GM19467 (cell line): Measurements from ENCODE around the gene GPR132.
A peak's percentile ranks its signal among the peaks of the same experiment; 100 is the strongest.
"Not testable (repeated sequence)": the region's sequence is repeated elsewhere in the genome, so short reads cannot be mapped to it uniquely, and the experiment has no call there.

ENCODE experiments used
- ATAC-seq: cut with Tn5 transposase; IDR thresholded peaks from one replicate; pipeline ENCODE4 v1.9.1; 2021; ENCODE audit warnings: mild to moderate bottlenecking, moderate library complexity; ENCODE audit not compliant: unreplicated experiment

Gene GPR132

DNA sequence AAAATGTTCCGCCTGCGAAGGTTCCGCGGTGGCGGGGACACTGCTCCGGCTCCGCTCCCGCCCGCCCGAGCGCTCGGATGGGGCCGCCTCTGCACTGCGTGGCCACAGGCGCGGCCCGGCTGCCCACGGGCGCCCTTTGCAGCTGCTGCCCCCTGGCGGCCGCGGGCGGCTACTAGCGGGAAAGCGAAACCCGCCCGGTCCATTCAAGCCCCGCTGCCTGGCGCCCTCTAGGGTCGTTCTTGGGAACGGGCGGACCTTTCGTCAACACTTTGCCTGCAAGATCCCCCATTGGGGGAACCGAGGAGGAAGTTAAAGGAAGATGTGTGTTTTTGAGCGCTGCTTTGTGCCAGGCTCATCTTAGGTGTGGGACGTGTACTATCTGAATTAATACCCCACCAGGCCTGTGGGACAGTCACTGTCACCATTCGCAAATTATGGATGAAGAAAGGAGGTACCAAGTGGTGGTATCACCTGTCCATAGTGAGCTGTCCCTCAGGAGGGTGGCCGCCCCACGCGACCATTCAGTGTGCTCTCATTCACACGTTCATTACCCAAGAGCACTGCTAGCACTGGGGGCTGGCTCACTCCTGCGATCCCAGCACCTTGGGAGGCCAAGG, 19.4 kb downstream of the GPR132 start:
- ATAC-seq: peak; percentile 57

- no peak for ATAC-seq
Measured at GRCh38 chr14:105043641-105044040, 21.6 kb downstream of the GPR132 start.

GRCh38 chr14:105042813-105043212, 22.4 kb downstream of the GPR132 start:
- no peak for ATAC-seq

- no peak for ATAC-seq
Measured at GRCh38 chr14:105041841-105042765, 23.1 kb downstream of the GPR132 start.

DNA sequence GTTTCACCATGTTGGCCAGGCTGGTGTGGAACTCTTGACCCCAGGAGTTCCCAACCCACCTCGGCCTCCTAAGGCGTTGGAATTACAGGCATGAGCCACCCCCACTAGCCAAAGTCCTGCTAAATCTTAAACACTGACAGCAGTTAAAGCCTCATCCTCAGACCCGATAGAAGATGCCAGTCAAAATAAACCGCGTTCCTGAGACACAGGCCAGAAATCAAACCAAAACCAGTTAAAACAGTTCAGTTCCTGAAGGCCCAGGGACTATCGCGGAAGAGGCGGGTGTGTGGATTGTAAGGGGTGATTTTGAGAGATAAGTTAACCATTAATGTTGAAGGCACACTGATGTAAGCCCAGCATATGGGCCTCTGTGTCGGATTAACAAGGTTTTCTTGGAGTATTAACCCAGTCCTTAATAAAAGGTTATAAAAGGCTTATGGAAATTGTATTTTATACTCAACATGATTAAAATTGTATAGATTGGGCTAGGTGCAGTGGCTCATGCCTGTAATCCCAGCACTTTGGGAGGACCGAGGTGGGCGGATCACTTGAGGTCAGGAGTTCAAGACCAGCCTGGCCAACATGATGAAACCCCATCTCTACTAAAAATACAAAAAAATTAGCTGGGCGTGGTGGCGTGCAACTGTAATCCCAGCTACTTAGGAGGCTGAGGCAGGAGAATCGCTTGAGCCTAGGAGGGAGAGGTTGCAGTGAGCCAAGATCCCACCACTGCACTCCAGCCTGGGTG, 25.6 kb downstream of the GPR132 start:
- no peak for ATAC-seq

DNA sequence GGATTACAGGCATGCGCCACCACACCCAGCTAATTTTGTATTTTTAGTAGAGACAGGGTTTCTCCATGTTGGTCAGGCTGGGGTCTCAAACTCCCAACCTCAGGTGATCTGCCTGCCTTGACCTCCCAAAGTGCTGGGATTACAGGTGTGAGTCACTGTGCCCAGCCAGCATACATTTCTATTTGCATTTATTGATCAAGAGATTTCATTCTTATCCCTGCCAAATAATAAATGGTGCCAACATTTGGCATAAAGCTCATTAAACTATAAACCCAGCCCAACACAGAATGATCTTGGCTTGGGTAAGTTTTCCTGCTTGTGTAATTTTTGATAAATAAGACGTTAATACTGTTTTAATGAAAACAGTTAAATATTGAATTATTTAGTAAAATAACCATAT, 29.6 kb downstream of the GPR132 start:
- not testable (repeated sequence) for ATAC-seq

DNA sequence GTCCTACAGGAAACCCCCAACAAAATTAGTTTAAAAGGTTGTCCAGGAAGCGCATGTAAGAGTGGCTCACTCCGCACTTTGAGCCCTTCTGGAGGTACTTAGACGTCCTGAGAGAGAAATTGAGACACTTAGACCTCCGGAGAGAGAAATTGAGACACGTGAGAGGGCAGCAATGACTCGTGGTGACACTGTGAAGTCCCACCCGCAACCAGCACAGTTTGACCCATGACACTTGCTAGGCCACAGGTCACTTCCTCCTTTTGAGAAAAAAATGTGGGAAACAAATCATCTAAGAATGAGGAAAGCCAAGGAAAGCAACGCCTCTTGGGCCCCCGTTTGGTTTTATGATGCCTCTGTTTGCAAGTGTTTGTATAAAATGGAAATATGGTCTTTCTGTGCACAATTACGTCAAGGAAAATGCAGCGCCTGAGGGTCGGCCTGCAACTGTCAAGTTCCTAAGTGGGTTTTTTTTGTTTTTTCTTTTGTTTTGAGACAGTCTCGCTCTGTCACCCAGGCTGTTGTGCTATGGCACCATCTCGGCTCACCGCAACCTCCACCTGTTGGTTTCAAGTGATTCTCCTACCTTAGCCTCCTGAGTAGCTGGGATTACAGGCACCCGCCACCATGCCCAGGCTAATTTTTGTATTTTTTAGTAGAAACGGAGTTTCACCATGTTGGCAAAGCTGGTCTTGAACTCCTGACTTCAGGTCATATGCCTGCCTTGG, 30.8 kb downstream of the GPR132 start:
- no peak for ATAC-seq

DNA sequence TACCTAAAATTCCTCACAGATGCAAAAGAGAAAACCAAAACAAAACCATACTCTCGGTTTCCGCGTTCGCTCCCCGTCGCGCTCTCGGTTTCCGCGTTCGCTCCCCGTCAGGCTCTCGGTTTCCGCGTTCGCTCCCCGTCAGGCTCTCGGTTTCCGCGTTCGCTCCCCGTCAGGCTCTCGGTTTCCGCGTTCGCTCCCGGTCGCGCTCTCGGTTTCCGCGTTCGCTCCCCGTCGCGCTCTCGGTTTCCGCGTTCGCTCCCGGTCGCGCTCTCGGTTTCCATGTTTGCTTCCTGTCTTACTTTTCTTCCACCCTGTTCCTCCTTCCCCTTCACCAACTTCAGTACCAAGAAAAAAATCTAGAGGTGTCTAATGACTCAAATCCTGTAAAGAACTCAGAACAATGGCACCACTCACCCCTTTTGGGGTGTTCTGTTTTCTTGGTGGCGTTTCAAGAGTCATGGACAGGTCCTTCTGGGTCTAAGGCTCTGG, 31.8 kb downstream of the GPR132 start:
- not testable (repeated sequence) for ATAC-seq

DNA sequence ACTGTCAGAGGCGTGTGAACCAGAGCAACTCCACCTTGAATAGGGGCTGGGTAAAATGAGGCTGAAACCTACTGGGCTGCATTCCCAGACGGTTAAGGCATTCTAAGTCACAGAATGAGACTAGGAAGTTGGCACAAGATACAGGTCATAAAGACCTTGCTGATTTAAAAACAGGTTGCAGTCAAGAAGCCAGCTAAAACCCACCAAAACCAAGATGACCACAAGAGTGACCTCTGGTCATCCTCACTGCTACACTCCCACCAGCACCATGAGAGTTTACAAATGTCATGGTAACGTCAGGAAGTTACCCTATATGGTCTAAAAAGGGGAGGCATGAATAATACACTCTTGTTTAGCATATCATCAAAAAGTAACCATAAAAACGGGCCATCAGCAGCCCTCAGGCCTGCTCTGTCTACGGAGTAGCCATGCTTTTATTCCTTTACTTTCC, 32.8 kb downstream of the GPR132 start:
- not testable (repeated sequence) for ATAC-seq

GRCh38 chr14:105030836-105031396, 34.3 kb downstream of the GPR132 start:
- no peak for ATAC-seq

DNA sequence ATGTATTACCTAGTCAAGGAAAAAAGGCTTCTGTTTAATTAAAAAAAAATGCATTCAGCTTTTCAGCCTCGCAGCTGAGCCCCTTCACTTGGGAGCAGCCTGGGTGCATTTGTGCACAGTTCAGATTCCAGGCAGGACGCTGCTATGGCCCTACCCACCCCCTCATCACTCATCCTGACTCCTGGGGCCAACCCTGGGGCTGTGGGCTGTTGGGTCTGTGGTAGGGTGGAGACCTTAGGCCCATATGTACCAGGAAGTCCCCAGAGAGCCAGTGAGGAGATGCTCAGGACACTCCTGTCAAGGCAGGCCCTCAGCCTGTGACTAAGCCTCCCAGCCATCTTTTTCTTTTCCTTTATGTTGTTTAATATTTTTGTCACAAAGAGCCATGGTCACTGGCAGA, 35.0 kb downstream of the GPR132 start:
- ATAC-seq: no peak

DNA sequence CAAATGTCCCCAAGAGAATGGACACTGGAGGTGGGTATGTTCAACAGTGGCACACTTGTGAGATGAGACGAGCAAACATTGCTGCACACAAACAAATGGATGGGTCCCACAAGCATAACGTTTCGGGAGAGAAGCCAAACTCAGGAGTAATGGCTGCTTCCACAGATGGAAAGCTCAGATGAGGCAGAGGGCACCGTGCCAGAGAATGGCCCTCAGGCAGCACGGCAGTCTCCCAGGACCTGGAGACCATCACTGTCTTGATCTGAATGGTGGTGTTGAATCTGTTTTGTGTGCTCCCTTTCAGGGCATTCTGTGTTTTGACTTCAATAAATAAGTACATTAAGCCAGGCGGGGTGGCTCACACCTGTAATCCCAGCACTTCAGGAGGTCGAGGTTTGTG, 35.8 kb downstream of the GPR132 start:
- ATAC-seq: no peak

GRCh38 chr14:105028251-105028927, 36.8 kb downstream of the GPR132 start:
- no peak for ATAC-seq

DNA sequence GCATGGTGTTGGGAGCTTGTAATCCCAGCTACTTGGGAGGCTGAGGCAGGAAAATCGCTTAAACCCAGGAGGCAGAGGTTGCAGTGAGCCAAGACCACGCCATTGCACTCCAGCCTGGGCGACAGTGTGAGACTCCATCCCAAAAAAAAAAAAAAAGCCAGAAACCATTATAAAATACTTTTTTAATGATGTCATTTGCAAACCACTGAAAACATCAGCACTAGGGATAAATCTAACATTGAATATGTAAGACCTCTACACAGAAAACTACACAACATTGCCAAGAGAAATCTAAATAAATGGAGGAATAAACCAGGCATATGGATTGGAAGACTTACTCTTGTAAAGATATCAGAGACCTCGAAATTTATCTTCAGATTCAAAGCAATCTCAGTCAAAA, 37.5 kb downstream of the GPR132 start:
- not testable (repeated sequence) for ATAC-seq

DNA sequence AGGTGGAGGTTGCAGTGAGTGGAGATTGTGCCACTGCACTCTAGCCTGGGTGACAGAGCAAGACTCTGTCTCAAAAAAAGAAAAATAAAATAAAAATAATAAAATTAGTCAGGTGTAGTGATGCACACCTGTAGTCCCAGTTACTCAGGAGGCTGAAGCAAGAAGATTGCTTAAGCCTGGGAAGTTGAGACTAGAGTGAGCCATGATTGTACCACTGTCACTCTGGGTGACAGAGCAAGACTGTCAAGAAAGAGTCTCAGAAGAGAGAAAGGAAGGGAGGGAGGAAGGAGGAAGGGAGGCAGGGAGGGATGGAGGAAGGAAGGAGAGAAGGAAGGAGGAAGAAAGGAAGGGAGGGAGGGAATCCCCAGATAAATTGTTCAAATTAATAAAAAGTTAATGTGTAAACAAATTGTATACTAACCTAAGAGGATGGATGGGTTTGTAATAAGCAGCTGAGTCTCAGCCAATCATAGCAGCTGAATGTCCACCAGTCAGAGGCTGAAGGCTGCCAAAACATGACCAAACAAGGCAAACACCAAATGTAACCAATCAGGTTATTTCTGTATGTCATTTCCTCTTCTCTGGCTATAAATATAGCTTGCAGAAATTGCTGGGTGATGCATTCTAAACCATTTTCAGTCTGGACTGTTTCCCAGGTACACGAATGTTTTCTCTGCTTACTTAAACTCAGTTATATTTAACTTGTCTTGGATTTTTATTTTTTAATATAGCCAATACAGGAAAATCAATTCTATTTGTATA, 38.2 kb downstream of the GPR132 start:
- no peak for ATAC-seq

GRCh38 chr14:105026033-105026785, 39.0 kb downstream of the GPR132 start:
- no peak for ATAC-seq

DNA sequence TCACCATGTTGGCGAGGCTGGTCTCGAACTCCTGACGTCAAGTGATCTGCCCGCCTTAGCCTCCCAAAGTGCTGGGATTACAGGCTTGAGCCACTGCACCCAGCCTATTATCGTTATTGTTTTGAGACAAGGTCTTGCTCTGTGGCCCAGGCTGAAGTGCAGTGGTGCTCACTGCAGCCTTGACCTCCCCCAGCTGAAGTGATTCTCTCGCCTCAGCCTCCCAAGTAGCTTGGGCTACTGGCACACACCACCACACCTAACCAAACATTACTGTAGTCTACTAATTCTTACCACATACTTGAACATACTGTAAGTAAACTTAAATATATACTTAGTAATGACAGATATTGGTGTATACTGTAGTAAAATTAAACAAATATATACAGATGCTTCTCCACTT, 39.8 kb downstream of the GPR132 start:
- no peak for ATAC-seq

GRCh38 chr14:105023791-105024480, 41.3 kb downstream of the GPR132 start:
- no peak for ATAC-seq
